ENCODE results near the gene GALT.

- TF ChIP-seq CTCF (IDR thresholded peaks at IDR 0.05) (no peak), EP300 (IDR thresholded peaks at IDR 0.05) (no peak), POLR2A (IDR thresholded peaks at IDR 0.05) (no peak), POLR2AphosphoS5 (IDR thresholded peaks at IDR 0.05) (no peak)
Observed at GRCh38 chr9:34644766-34645314, 1.6 kb upstream of the GALT start.

All from stomach (tissue), 4 donors.